ENCODE measurements around the gene BCL2L13.

DNA sequence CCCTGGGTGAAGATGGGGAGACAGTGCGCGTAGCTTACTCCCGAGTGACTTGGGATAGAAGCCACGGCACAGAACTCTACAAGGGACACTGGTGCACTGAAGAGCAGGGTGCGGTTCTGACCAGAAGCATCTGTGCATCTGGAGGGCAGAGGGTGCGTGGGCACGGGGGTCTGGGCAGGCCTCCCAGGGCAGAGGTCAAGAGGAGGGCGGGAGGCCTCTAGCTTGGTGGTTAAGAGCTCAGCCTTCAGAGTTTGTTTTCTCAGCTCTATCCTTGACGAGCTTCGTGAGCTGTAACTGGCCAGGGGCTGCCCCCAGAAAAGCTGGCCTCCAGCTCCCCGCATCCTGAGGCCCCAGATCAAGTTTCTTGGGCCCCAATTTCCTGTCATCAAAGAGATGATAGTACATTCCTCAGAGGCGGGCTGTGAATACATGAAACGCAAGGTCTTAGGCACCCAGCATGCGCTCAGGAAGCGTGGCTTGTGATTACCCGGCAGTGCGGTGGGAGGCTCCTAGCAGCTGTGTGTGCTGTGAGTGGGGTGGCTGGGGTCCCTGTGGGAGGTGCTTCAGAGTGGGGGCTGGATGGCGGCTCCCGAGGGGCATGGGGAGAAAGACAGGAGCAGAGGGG, 141.7 kb downstream of the BCL2L13 start:
- TF ChIP-seq, protein P1, sequence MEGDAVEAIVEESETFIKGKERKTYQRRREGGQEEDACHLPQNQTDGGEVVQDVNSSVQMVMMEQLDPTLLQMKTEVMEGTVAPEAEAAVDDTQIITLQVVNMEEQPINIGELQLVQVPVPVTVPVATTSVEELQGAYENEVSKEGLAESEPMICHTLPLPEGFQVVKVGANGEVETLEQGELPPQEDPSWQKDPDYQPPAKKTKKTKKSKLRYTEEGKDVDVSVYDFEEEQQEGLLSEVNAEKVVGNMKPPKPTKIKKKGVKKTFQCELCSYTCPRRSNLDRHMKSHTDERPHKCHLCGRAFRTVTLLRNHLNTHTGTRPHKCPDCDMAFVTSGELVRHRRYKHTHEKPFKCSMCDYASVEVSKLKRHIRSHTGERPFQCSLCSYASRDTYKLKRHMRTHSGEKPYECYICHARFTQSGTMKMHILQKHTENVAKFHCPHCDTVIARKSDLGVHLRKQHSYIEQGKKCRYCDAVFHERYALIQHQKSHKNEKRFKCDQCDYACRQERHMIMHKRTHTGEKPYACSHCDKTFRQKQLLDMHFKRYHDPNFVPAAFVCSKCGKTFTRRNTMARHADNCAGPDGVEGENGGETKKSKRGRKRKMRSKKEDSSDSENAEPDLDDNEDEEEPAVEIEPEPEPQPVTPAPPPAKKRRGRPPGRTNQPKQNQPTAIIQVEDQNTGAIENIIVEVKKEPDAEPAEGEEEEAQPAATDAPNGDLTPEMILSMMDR (IDR thresholded peaks at IDR 0.05) = no peak
- TF ChIP-seq POLR2A (IDR thresholded peaks at IDR 0.05) = no peak

All from thyroid gland (tissue), 4 donors.